IPS-20b (cell line): ENCODE measurements around the gene EEFSEC.

Experiments used
- H3K27ac ChIP-seq: one replicate; pipeline ENCODE4 v1.5.1; 2013; ENCODE audit warnings: low read length
- H3K27me3 ChIP-seq: 2 replicates; pipeline ENCODE4 v1.6.1; 2013; ENCODE audit warnings: mild to moderate bottlenecking, low read length, inconsistent platforms; ENCODE audit not compliant: insufficient read depth
- H3K36me3 ChIP-seq: 2 replicates; pipeline ENCODE4 v1.6.1; 2013; ENCODE audit warnings: low read depth, mild to moderate bottlenecking, inconsistent platforms, low read length, moderate library complexity; ENCODE audit not compliant: insufficient read depth
- H3K4me1 ChIP-seq: 2 replicates; pipeline ENCODE4 v1.6.1; 2013; ENCODE audit warnings: mild to moderate bottlenecking, control low read depth, inconsistent platforms, low read length, moderate library complexity; ENCODE audit not compliant: insufficient read depth
- H3K4me3 ChIP-seq: 2 replicates; pipeline ENCODE4 v1.5.1; 2013; ENCODE audit warnings: mild to moderate bottlenecking, low read length, inconsistent platforms
- H3K9ac ChIP-seq: 2 replicates; pipeline ENCODE4 v1.6.1; 2013; ENCODE audit warnings: low read depth, mild to moderate bottlenecking, inconsistent platforms, low read length, moderate library complexity
- H3K9me3 ChIP-seq: 2 replicates; pipeline ENCODE4 v1.6.1; 2013; ENCODE audit warnings: mild to moderate bottlenecking, low read depth, low read length, inconsistent platforms; ENCODE audit not compliant: insufficient read depth

Gene EEFSEC

GRCh38 chr3:128398586-128398985 lies 245.3 kb downstream of the EEFSEC start:
- Histone ChIP-seq H3K4me3 (no peak overlapping the region), H3K4me1 (peaks cover 5% of the 10 kb centered on the region; the same call in 1 of the 2 replicates), H3K9ac (no peak overlapping the region), H3K36me3 (no peaks in the 10 kb centered on the region), H3K27me3 (no peaks in the 10 kb centered on the region), H3K9me3 (no peaks in the 10 kb centered on the region), H3K27ac (no peak overlapping the region)

GRCh38 chr3:128399221-128399915 lies 246.1 kb downstream of the EEFSEC start:
- peaks cover 5% of the 10 kb centered on the region; the same call in 1 of the 2 replicates for H3K4me1 ChIP-seq
- H3K9me3 ChIP-seq = no peaks in the 10 kb centered on the region
- no peak overlapping the region for H3K4me3 ChIP-seq
- H3K36me3 ChIP-seq = no peaks in the 10 kb centered on the region
- H3K27ac ChIP-seq = no peak overlapping the region
- H3K27me3 ChIP-seq = no peaks in the 10 kb centered on the region
- no peak overlapping the region for H3K9ac ChIP-seq

GRCh38 chr3:128400671-128401070 lies 247.4 kb downstream of the EEFSEC start:
- H3K36me3 ChIP-seq = no peaks in the 10 kb centered on the region
- no peaks in the 10 kb centered on the region for H3K27me3 ChIP-seq
- no peak overlapping the region for H3K27ac ChIP-seq
- H3K4me3 ChIP-seq = no peak overlapping the region
- peaks cover 5% of the 10 kb centered on the region; the same call in 1 of the 2 replicates for H3K4me1 ChIP-seq
- no peaks in the 10 kb centered on the region for H3K9me3 ChIP-seq
- H3K9ac ChIP-seq = no peak overlapping the region

GRCh38 chr3:128402319-128402718 lies 249.0 kb downstream of the EEFSEC start:
- no peaks in the 10 kb centered on the region for H3K36me3 ChIP-seq
- H3K9ac ChIP-seq = no peak overlapping the region
- H3K27ac ChIP-seq = no peak overlapping the region
- no peaks in the 10 kb centered on the region for H3K9me3 ChIP-seq
- H3K27me3 ChIP-seq = no peaks in the 10 kb centered on the region
- no peak overlapping the region for H3K4me3 ChIP-seq
- H3K4me1 ChIP-seq = peaks cover 5% of the 10 kb centered on the region; the same call in 1 of the 2 replicates

GRCh38 chr3:128402998-128403397 lies 249.7 kb downstream of the EEFSEC start:
- Histone ChIP-seq H3K36me3 (no peaks in the 10 kb centered on the region), H3K27ac (no peak overlapping the region), H3K9me3 (no peaks in the 10 kb centered on the region), H3K4me1 (peaks cover 5% of the 10 kb centered on the region; the same call in 1 of the 2 replicates), H3K4me3 (no peak overlapping the region), H3K9ac (no peak overlapping the region), H3K27me3 (no peaks in the 10 kb centered on the region)

GRCh38 chr3:128404276-128405068 lies 251.2 kb downstream of the EEFSEC start:
- Histone ChIP-seq H3K9ac (no peak overlapping the region; the same call in 1 of the 2 replicates), H3K9me3 (no peaks in the 10 kb centered on the region), H3K36me3 (no peaks in the 10 kb centered on the region), H3K27ac (no peak overlapping the region), H3K4me1 (peaks cover 5% of the 10 kb centered on the region; the same call in 1 of the 2 replicates), H3K27me3 (no peaks in the 10 kb centered on the region), H3K4me3 (no peak overlapping the region)

GRCh38 chr3:128405554-128406277 lies 252.4 kb downstream of the EEFSEC start:
- no peaks in the 10 kb centered on the region for H3K9me3 ChIP-seq
- no peak overlapping the region for H3K4me3 ChIP-seq
- peaks cover 5% of the 10 kb centered on the region; the same call in 1 of the 2 replicates for H3K4me1 ChIP-seq
- H3K27me3 ChIP-seq = no peaks in the 10 kb centered on the region
- H3K36me3 ChIP-seq = no peaks in the 10 kb centered on the region
- no peak overlapping the region for H3K9ac ChIP-seq
- no peak overlapping the region for H3K27ac ChIP-seq

- Histone ChIP-seq H3K27me3 (no peaks in the 10 kb centered on the region), H3K27ac (no peak overlapping the region), H3K36me3 (no peaks in the 10 kb centered on the region)
Measured at GRCh38 chr3:128407247-128407646, 254.0 kb downstream of the EEFSEC start.

GRCh38 chr3:128408012-128408692 lies 254.9 kb downstream of the EEFSEC start:
- no peaks in the 10 kb centered on the region for H3K9me3 ChIP-seq
- no peaks in the 10 kb centered on the region for H3K36me3 ChIP-seq
- no peaks in the 10 kb centered on the region for H3K27me3 ChIP-seq
- H3K9ac ChIP-seq = no peak overlapping the region
- H3K4me1 ChIP-seq = peaks cover 3% of the 10 kb centered on the region; the same call in 1 of the 2 replicates
- H3K27ac ChIP-seq = no peak overlapping the region
- H3K4me3 ChIP-seq = no peak overlapping the region

More at GRCh38 chr3:128407247-128407646, 254.0 kb downstream of the EEFSEC start:
- no peak overlapping the region for H3K4me3 ChIP-seq
- H3K9me3 ChIP-seq = no peaks in the 10 kb centered on the region
- no peak overlapping the region; the same call in 1 of the 2 replicates for H3K9ac ChIP-seq
- H3K4me1 ChIP-seq = peaks cover 1% of the 10 kb centered on the region; the same call in 1 of the 2 replicates

GRCh38 chr3:128408693-128409623 lies 255.7 kb downstream of the EEFSEC start:
- Histone ChIP-seq H3K4me1 (peaks cover 3% of the 10 kb centered on the region; the same call in 1 of the 2 replicates), H3K9me3 (no peaks in the 10 kb centered on the region), H3K9ac (no peak overlapping the region), H3K27me3 (no peaks in the 10 kb centered on the region), H3K4me3 (no peak overlapping the region), H3K36me3 (no peaks in the 10 kb centered on the region), H3K27ac (no peak overlapping the region)
